GM23248 (cell line): ENCODE results near the gene ASXL1.

Experiments
- EZH2 ChIP-seq: fragments of 200-600 bp; sonication (generic); IDR thresholded peaks from 2 replicates; pipeline ENCODE4 v1.6.1; 2018; ENCODE audit warnings: antibody characterized with exemption, mild to moderate bottlenecking; ENCODE audit not compliant: insufficient read depth, poor library complexity, severe bottlenecking
- EZH2phosphoT487 ChIP-seq: fragments of 200-600 bp; sonication (generic); IDR thresholded peaks from 2 replicates; pipeline ENCODE4 v1.6.1; 2018; ENCODE audit warnings: antibody characterized with exemption, moderate library complexity, mild to moderate bottlenecking, low read depth; ENCODE audit not compliant: insufficient read depth

GRCh38 chr20:32386091-32386490 is 28.0 kb downstream of the ASXL1 start:
- TF ChIP-seq EZH2phosphoT487, result no peak
- no peak for TF ChIP-seq EZH2
